WTC11 (cell line): ENCODE data around the gene C20orf141. TPM values are rescaled to one million over a fixed set of nuclear protein-coding genes. Genes with fewer than 3 reads are reported as not detected.

Source experiments
- ATAC-seq: fragments of 200-7000 bp; cut with Tn5 transposase; 2 replicates; pipeline ENCODE4 v1.10.0; 2021; ENCODE audit warnings: mild to moderate bottlenecking, moderate library complexity
- CTCF ChIA-PET: fragments of 300-600 bp; sonication (Branson Sonifier 250); formaldehyde crosslinking; loops from one replicate; lab custom pipeline; 2021; ENCODE audit warnings: antibody characterized with exemption; lab: Charles Lee
- POLR2A ChIA-PET: fragments of 350-600 bp; sonication (Branson Sonifier 250); formaldehyde crosslinking; loops from one replicate; lab custom pipeline; 2021; ENCODE audit warnings: antibody characterized with exemption; lab: Charles Lee
- DNase-seq: peaks from one replicate; pipeline ENCODE4 v3.0.0; 2021; ENCODE audit warnings: low spot score
- H3K27ac Mint-ChIP-seq: 2 replicates; pipeline ENCODE4 v1.8.0; 2021; ENCODE audit warnings: mixed read lengths
- H3K27me3 Mint-ChIP-seq: 2 replicates; pipeline ENCODE4 v1.8.0; 2021; ENCODE audit warnings: low read depth, mild to moderate bottlenecking, moderate library complexity, mixed read lengths
- H3K36me3 Mint-ChIP-seq: 2 replicates; pipeline ENCODE4 v1.8.0; 2021; ENCODE audit warnings: mixed read lengths
- H3K4me1 Mint-ChIP-seq: 2 replicates; pipeline ENCODE4 v1.8.0; 2022; ENCODE audit warnings: mixed read lengths
- H3K4me3 Mint-ChIP-seq: 2 replicates; pipeline ENCODE4 v1.8.0; 2021; ENCODE audit warnings: mild to moderate bottlenecking, moderate library complexity, mixed read lengths
- H3K9me3 Mint-ChIP-seq: 2 replicates; pipeline ENCODE4 v1.8.0; 2021; ENCODE audit warnings: mixed read lengths
- CTCF ChIP-seq: fragments of 200-600 bp; IDR thresholded peaks from 2 replicates; pipeline ENCODE4 v1.8.0; 2022; ENCODE audit warnings: antibody characterized with exemption
- ERG ChIP-seq: fragments of 250-450 bp; sonication (Bioruptor Pico); IDR thresholded peaks from 2 replicates; pipeline ENCODE4 v1.8.0; 2021; ENCODE audit warnings: mild to moderate bottlenecking
- ESRRA ChIP-seq: sonication (generic); formaldehyde crosslinking; IDR thresholded peaks from 2 replicates; pipeline ENCODE4 v1.8.1; 2022; ENCODE audit warnings: mild to moderate bottlenecking, missing genetic modification reagents, borderline replicate concordance
- FOXK1 ChIP-seq: sonication (generic); formaldehyde crosslinking; IDR thresholded peaks from 2 replicates; pipeline ENCODE4 v1.8.0; 2022; ENCODE audit warnings: mild to moderate bottlenecking, moderate library complexity, missing genetic modification reagents
- FOXP1 ChIP-seq: sonication (generic); formaldehyde crosslinking; IDR thresholded peaks from 2 replicates; pipeline ENCODE4 v1.8.0; 2022; ENCODE audit warnings: missing genetic modification reagents, mild to moderate bottlenecking, moderate library complexity, borderline replicate concordance
- IRF2 ChIP-seq: sonication (generic); formaldehyde crosslinking; IDR thresholded peaks from 2 replicates; pipeline ENCODE4 v1.8.0; 2022; ENCODE audit warnings: low read depth, missing genetic modification reagents, borderline replicate concordance
- MAX ChIP-seq: sonication (generic); formaldehyde crosslinking; IDR thresholded peaks from 2 replicates; pipeline ENCODE4 v1.8.0; 2022; ENCODE audit warnings: mild to moderate bottlenecking, missing genetic modification reagents
- OVOL2 ChIP-seq: fragments of 250-450 bp; sonication (Bioruptor Pico); IDR thresholded peaks from 2 replicates; pipeline ENCODE4 v1.9.0; 2021; ENCODE audit warnings: mild to moderate bottlenecking, borderline replicate concordance
- PRRX2 ChIP-seq: fragments of 250-450 bp; sonication (Bioruptor Pico); IDR thresholded peaks from 2 replicates; pipeline ENCODE4 v1.8.0; 2021; ENCODE audit warnings: mild to moderate bottlenecking
- SOX15 ChIP-seq: fragments of 250-450 bp; sonication (Bioruptor Pico); IDR thresholded peaks from 2 replicates; pipeline ENCODE4 v1.9.0; 2021; ENCODE audit warnings: mild to moderate bottlenecking
- SP1 ChIP-seq: sonication (generic); formaldehyde crosslinking; conservative IDR thresholded peaks from 2 replicates; pipeline ENCODE4 v1.8.1; 2022; ENCODE audit warnings: missing genetic modification reagents
- TCF7 ChIP-seq: sonication (generic); formaldehyde crosslinking; IDR thresholded peaks from 2 replicates; pipeline ENCODE4 v1.8.0; 2022; ENCODE audit warnings: mild to moderate bottlenecking, low read depth, missing genetic modification reagents, moderate library complexity
- TEAD4 ChIP-seq: sonication (generic); formaldehyde crosslinking; IDR thresholded peaks from 2 replicates; pipeline ENCODE4 v1.8.0; 2022; ENCODE audit warnings: mild to moderate bottlenecking, missing genetic modification reagents
- total RNA-seq: library from RNA; stranded (reverse); gene quantifications from 3 replicates; pipeline ENCODE4 v1.2.3, GENCODE V29; 2021
- TF ChIP-seq, protein P1 (sequence below): sonication (generic); formaldehyde crosslinking; IDR thresholded peaks from 2 replicates; pipeline ENCODE4 v1.8.0; 2022; ENCODE audit warnings: missing genetic modification reagents
- TF ChIP-seq, protein P2 (sequence below): fragments of 250-450 bp; sonication (Bioruptor Pico); conservative IDR thresholded peaks from 2 replicates; pipeline ENCODE4 v1.9.0; 2021; ENCODE audit warnings: mild to moderate bottlenecking
- TF ChIP-seq, protein P3 (sequence below): fragments of 250-450 bp; sonication (Bioruptor Pico); IDR thresholded peaks from 2 replicates; pipeline ENCODE4 v1.9.0; 2021; ENCODE audit warnings: mild to moderate bottlenecking, borderline replicate concordance
- TF ChIP-seq, protein P4 (sequence below): fragments of 250-450 bp; sonication (Bioruptor Pico); IDR thresholded peaks from 2 replicates; pipeline ENCODE4 v1.9.0; 2021; ENCODE audit warnings: mild to moderate bottlenecking
- TF ChIP-seq, protein P5 (sequence below): sonication (generic); formaldehyde crosslinking; IDR thresholded peaks from 2 replicates; pipeline ENCODE4 v1.8.0; 2023; ENCODE audit warnings: missing genetic modification reagents

Gene C20orf141
- total RNA-seq, 1 experiment from 2014 or later, result not detected

DNA sequence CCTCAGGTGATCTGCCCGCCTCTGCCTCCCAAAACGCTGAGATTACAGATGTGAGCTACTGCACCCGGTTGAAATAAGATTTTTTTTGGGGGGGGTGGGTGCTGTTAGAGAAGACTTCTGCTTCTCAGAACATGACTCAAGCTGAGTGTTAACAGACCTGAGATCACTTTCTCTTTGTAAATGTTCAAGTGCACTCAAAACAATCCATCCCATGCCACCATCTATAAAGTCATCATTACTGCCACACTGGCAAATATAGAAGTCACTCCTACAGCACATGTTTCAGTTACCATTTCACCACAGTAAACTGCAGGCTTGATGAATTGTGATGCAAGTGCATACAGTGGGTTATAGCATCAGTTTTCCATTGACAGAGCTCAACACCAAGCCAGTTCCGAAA lies 34.7 kb downstream of the C20orf141 start:
- no peaks in the 10 kb centered on the region for H3K9me3 Mint-ChIP-seq
- no peak for DNase-seq
- H3K27ac Mint-ChIP-seq, result no peak overlapping the region
- H3K36me3 Mint-ChIP-seq, result no peaks in the 10 kb centered on the region
- POLR2A ChIA-PET, result no interaction called here
- peaks cover 4% of the 10 kb centered on the region for H3K4me1 Mint-ChIP-seq
- TF ChIP-seq, protein P1, sequence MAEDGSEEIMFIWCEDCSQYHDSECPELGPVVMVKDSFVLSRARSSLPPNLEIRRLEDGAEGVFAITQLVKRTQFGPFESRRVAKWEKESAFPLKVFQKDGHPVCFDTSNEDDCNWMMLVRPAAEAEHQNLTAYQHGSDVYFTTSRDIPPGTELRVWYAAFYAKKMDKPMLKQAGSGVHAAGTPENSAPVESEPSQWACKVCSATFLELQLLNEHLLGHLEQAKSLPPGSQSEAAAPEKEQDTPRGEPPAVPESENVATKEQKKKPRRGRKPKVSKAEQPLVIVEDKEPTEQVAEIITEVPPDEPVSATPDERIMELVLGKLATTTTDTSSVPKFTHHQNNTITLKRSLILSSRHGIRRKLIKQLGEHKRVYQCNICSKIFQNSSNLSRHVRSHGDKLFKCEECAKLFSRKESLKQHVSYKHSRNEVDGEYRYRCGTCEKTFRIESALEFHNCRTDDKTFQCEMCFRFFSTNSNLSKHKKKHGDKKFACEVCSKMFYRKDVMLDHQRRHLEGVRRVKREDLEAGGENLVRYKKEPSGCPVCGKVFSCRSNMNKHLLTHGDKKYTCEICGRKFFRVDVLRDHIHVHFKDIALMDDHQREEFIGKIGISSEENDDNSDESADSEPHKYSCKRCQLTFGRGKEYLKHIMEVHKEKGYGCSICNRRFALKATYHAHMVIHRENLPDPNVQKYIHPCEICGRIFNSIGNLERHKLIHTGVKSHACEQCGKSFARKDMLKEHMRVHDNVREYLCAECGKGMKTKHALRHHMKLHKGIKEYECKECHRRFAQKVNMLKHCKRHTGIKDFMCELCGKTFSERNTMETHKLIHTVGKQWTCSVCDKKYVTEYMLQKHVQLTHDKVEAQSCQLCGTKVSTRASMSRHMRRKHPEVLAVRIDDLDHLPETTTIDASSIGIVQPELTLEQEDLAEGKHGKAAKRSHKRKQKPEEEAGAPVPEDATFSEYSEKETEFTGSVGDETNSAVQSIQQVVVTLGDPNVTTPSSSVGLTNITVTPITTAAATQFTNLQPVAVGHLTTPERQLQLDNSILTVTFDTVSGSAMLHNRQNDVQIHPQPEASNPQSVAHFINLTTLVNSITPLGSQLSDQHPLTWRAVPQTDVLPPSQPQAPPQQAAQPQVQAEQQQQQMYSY (CRISPR knock-in tag), result no peak
- TF ChIP-seq IRF2 (no peak), OVOL2 (CRISPR knock-in tag) (no peak), CTCF (no peak), FOXP1 (no peak), SP1 (CRISPR knock-in tag) (no peak), TEAD4 (no peak)
- TF ChIP-seq, protein P2, sequence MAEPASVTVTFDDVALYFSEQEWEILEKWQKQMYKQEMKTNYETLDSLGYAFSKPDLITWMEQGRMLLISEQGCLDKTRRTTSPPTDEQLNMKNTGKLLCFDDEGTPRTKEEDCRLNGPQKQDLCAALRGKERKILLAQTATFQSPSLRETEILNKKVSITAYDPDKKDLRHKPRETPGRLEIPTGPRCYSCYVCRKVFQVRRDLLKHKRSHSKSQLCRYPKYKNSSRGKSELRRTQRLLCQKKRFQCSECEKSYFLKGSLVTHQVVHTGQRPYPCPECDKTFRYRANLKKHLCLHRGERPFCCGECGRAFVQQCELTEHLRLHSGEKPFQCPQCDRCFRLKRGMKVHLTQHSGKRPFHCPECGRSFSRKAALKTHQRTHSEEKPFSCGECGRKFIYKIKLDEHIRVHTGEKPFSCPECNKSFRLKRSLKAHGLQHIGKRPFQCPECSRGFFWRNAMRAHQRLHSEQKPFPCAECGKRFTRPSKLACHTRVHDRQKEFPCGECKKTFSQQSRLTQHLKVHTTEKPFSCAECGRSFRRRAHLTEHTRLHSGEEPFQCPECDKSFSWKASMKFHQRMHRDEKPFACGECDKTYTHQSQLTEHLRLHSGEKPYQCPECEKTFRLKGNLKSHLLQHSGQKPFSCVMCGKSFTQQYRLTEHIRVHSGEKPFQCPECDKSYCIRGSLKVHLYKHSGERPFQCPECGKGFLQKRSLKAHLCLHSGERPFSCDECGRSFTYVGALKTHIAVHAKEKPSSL (CRISPR knock-in tag), result no peak
- TF ChIP-seq, protein P3, sequence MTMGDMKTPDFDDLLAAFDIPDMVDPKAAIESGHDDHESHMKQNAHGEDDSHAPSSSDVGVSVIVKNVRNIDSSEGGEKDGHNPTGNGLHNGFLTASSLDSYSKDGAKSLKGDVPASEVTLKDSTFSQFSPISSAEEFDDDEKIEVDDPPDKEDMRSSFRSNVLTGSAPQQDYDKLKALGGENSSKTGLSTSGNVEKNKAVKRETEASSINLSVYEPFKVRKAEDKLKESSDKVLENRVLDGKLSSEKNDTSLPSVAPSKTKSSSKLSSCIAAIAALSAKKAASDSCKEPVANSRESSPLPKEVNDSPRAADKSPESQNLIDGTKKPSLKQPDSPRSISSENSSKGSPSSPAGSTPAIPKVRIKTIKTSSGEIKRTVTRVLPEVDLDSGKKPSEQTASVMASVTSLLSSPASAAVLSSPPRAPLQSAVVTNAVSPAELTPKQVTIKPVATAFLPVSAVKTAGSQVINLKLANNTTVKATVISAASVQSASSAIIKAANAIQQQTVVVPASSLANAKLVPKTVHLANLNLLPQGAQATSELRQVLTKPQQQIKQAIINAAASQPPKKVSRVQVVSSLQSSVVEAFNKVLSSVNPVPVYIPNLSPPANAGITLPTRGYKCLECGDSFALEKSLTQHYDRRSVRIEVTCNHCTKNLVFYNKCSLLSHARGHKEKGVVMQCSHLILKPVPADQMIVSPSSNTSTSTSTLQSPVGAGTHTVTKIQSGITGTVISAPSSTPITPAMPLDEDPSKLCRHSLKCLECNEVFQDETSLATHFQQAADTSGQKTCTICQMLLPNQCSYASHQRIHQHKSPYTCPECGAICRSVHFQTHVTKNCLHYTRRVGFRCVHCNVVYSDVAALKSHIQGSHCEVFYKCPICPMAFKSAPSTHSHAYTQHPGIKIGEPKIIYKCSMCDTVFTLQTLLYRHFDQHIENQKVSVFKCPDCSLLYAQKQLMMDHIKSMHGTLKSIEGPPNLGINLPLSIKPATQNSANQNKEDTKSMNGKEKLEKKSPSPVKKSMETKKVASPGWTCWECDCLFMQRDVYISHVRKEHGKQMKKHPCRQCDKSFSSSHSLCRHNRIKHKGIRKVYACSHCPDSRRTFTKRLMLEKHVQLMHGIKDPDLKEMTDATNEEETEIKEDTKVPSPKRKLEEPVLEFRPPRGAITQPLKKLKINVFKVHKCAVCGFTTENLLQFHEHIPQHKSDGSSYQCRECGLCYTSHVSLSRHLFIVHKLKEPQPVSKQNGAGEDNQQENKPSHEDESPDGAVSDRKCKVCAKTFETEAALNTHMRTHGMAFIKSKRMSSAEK, result no peak
- TF ChIP-seq, protein P4, sequence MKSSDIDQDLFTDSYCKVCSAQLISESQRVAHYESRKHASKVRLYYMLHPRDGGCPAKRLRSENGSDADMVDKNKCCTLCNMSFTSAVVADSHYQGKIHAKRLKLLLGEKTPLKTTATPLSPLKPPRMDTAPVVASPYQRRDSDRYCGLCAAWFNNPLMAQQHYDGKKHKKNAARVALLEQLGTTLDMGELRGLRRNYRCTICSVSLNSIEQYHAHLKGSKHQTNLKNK (CRISPR knock-in tag), result no peak
- no peak overlapping the region for H3K4me3 Mint-ChIP-seq
- no peaks in the 10 kb centered on the region for H3K27me3 Mint-ChIP-seq
- no peak for ATAC-seq
- CTCF ChIA-PET, result interaction anchor here (1.6 to 4.7 kb wide), 4 partner anchors 87 to 161 kb away, joined by 3 to 64 read pairs (median 18); no protein-coding TSS in a partner anchor

- Mint-ChIP-seq H3K36me3 (no peaks in the 10 kb centered on the region), H3K4me1 (peaks cover 4% of the 10 kb centered on the region), H3K27me3 (no peaks in the 10 kb centered on the region), H3K4me3 (no peak overlapping the region), H3K27ac (no peak overlapping the region), H3K9me3 (no peaks in the 10 kb centered on the region)
- ATAC-seq, result no peak
- ChIA-PET POLR2A (interaction anchor here (1.6 kb wide), 1 partner anchor 95 kb away, joined by 3 read pairs; no protein-coding TSS in a partner anchor), CTCF (interaction anchor here (0.7 to 4.7 kb wide), 20 partner anchors 10 to 163 kb away, joined by 3 to 64 read pairs (median 10); partner anchors contain the start of genes C20orf141, CPXM1, PCED1A and TMEM239)
- DNase-seq, result no peak
- TF ChIP-seq PRRX2 (CRISPR knock-in tag) (no peak), CTCF (no peak), MAX (CRISPR knock-in tag) (no peak), ERG (no peak), TCF7 (CRISPR knock-in tag) (no peak), SP1 (CRISPR knock-in tag) (no peak), FOXK1 (CRISPR knock-in tag) (no peak), SOX15 (CRISPR knock-in tag) (no peak), ESRRA (CRISPR knock-in tag) (no peak)
- TF ChIP-seq, protein P5, sequence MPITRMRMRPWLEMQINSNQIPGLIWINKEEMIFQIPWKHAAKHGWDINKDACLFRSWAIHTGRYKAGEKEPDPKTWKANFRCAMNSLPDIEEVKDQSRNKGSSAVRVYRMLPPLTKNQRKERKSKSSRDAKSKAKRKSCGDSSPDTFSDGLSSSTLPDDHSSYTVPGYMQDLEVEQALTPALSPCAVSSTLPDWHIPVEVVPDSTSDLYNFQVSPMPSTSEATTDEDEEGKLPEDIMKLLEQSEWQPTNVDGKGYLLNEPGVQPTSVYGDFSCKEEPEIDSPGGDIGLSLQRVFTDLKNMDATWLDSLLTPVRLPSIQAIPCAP (CRISPR knock-in tag), result no peak
These were observed 36.3 kb downstream of the C20orf141 start for GRCh38 chr20:2851086-2851485.
